Right atrium auricular region (tissue), 2 donors: ENCODE measurements around the gene DKKL1. TPM values are rescaled to one million over a fixed set of nuclear protein-coding genes. Genes with fewer than 3 reads are reported as not detected.

Experiments used
- DNase-seq: peaks from one replicate; pipeline ENCODE4 v3.0.0-alpha.2; 2019; ENCODE audit warnings: low spot score
- H3K27ac ChIP-seq, 2 donors: fragments of 200-600 bp; sonication (generic); 1 replicate in 1 of 2; 2 replicates in 1 of 2; pipeline ENCODE4 v1.5.1; 2016 to 2019
- H3K27me3 ChIP-seq, 2 donors: fragments of 200-600 bp; sonication (generic); one replicate each; pipeline versions ENCODE4 v1.5.1 to v1.6.0; 2017 to 2019
- H3K36me3 ChIP-seq: fragments of 200-600 bp; sonication (generic); one replicate; pipeline ENCODE4 v1.5.1; 2016
- H3K4me1 ChIP-seq, 2 donors: fragments of 200-600 bp; sonication (generic); one replicate each; pipeline versions ENCODE4 v1.5.1 to v1.6.0; 2017 to 2019
- H3K4me3 ChIP-seq, 2 donors: fragments of 200-600 bp; sonication (generic); 1 replicate in 1 of 2; 2 replicates in 1 of 2; pipeline ENCODE4 v1.5.1; 2017 to 2019; ENCODE audit warnings: mild to moderate bottlenecking in 1 of 2, moderate library complexity in 1 of 2
- H3K9me3 ChIP-seq, 2 donors: fragments of 200-600 bp; sonication (generic); one replicate each; pipeline ENCODE4 v1.5.1; 2019
- CTCF ChIP-seq, 2 donors: fragments of 200-600 bp; sonication (generic); IDR thresholded peaks; one replicate each; pipeline ENCODE4 v1.5.1; 2019; ENCODE audit warnings: antibody characterized with exemption in 2 of 2
- total RNA-seq, 2 donors: library from RNA; depleted of rRNA; stranded (reverse); fragments of >200 nt; gene quantifications; one replicate each; pipeline ENCODE4 v1.1.0, GENCODE V29; 2016

Gene DKKL1
- total RNA-seq, 2 donors from 2014 or later: not detected

GRCh38 chr19:49357186-49357585, 6.5 kb upstream of the DKKL1 start:
- TF ChIP-seq CTCF (IDR thresholded peaks at IDR 0.05): no peak
- Histone ChIP-seq H3K4me3 (no peak overlapping the region), H3K36me3 (peaks cover 48% of the 10 kb centered on the region), H3K4me1 (peaks cover 0 to 33% of the 10 kb centered on the region in 2 donors), H3K9me3 (no peaks in the 10 kb centered on the region), H3K27ac (peak overlapping the region; percentile 31 to 47), H3K27me3 (no peaks in the 10 kb centered on the region)
- DNase-seq: no peak

GRCh38 chr19:49359851-49360820, 3.5 kb upstream of the DKKL1 start:
- TF ChIP-seq CTCF (IDR thresholded peaks at IDR 0.05): no peak
- no peak for DNase-seq
- H3K4me1 ChIP-seq: peaks cover 0 to 41% of the 10 kb centered on the region in 2 donors
- H3K27ac ChIP-seq: peak overlapping the region; percentile 97
- H3K36me3 ChIP-seq: peaks cover 33% of the 10 kb centered on the region
- H3K4me3 ChIP-seq: no peak overlapping the region
- no peaks in the 10 kb centered on the region for H3K27me3 ChIP-seq
- no peaks in the 10 kb centered on the region for H3K9me3 ChIP-seq

- TF ChIP-seq CTCF (IDR thresholded peaks at IDR 0.05): no peak
- H3K9me3 ChIP-seq: no peaks in the 10 kb centered on the region
- no peaks in the 10 kb centered on the region for H3K27me3 ChIP-seq
- H3K4me3 ChIP-seq: peak overlapping the region; percentile 82 to 91
- DNase-seq: peak; percentile 80
- H3K4me1 ChIP-seq: peaks cover 0 to 30% of the 10 kb centered on the region in 2 donors
- peaks cover 25% of the 10 kb centered on the region for H3K36me3 ChIP-seq
- peak overlapping the region; percentile 97 for H3K27ac ChIP-seq
These were observed 2.1 kb upstream of the DKKL1 start for GRCh38 chr19:49361438-49362047.

- Histone ChIP-seq H3K27me3 (no peaks in the 10 kb centered on the region), H3K9me3 (no peaks in the 10 kb centered on the region), H3K36me3 (peaks cover 23% of the 10 kb centered on the region), H3K27ac (peak within 1 kb of the TSS; percentile 97), H3K4me1 (peaks cover 0 to 22% of the 10 kb centered on the region in 2 donors), H3K4me3 (peak within 1 kb of the TSS; percentile 82 to 91)
- DNase-seq: peak; percentile 70
- no peak for TF ChIP-seq CTCF (IDR thresholded peaks at IDR 0.05)
These were observed 1.4 kb upstream of the DKKL1 start, which contains the start of gene TEAD2 for GRCh38 chr19:49362048-49362928. TSS of gene TEAD2 (minus strand) at chr19:49362416. CDS start at chr19:49360075, 2,341 bp downstream.

- peaks cover 0 to 22% of the 10 kb centered on the region in 2 donors for H3K4me1 ChIP-seq
- no peaks in the 10 kb centered on the region for H3K9me3 ChIP-seq
- peaks cover 17% of the 10 kb centered on the region for H3K36me3 ChIP-seq
- H3K27me3 ChIP-seq: no peaks in the 10 kb centered on the region
- DNase-seq: no peak
- H3K27ac ChIP-seq: peak overlapping the region; percentile 97
- peak overlapping the region; percentile 82 to 91 for H3K4me3 ChIP-seq
- no peak for TF ChIP-seq CTCF (IDR thresholded peaks at IDR 0.05)
These were observed 779 bp upstream of the DKKL1 start for GRCh38 chr19:49362929-49363267.
